GM23338 (cell line): ENCODE measurements around the gene SLAMF6. TPM values are rescaled to one million over a fixed set of nuclear protein-coding genes. Genes with fewer than 3 reads are reported as not detected.

Experiments
- ATAC-seq: fragments of 200-7000 bp; cut with Tn5 transposase; 3 replicates; pipeline ENCODE4 v1.9.1; 2020
- DNase-seq: peaks from one replicate; pipeline ENCODE4 v3.0.0-alpha.2; 2015; ENCODE audit warnings: low spot score
- H2AFZ ChIP-seq: fragments of 200-600 bp; sonication (generic); 2 replicates; pipeline ENCODE4 v1.8.0; 2016; ENCODE audit warnings: antibody characterized with exemption, mild to moderate bottlenecking, moderate library complexity
- H3F3A ChIP-seq: fragments of 200-600 bp; sonication (generic); replicated peaks from 2 replicates; pipeline ENCODE4 v1.8.0; 2017; ENCODE audit warnings: antibody characterized with exemption, mixed run types, low read depth
- H3K27ac ChIP-seq: fragments of 200-600 bp; sonication (generic); 2 replicates; pipeline ENCODE4 v1.6.1; 2016; ENCODE audit warnings: low read depth
- H3K27me3 ChIP-seq: fragments of 200-600 bp; sonication (generic); 2 replicates; pipeline ENCODE4 v1.8.0; 2016; ENCODE audit warnings: mild to moderate bottlenecking, mixed run types, moderate library complexity; ENCODE audit not compliant: insufficient read depth
- H3K36me3 ChIP-seq: fragments of 200-600 bp; sonication (generic); 2 replicates; pipeline ENCODE4 v1.8.0; 2016; ENCODE audit warnings: mild to moderate bottlenecking; ENCODE audit not compliant: insufficient read depth
- H3K4me1 ChIP-seq: fragments of 200-600 bp; sonication (generic); 2 replicates; pipeline ENCODE4 v1.8.0; 2016; ENCODE audit warnings: mild to moderate bottlenecking, moderate library complexity; ENCODE audit not compliant: insufficient read depth
- H3K4me2 ChIP-seq: fragments of 200-600 bp; sonication (generic); 2 replicates; pipeline ENCODE4 v1.7.1; 2017; ENCODE audit warnings: mixed run types
- H3K4me3 ChIP-seq: fragments of 200-600 bp; sonication (generic); 2 replicates; pipeline ENCODE4 v1.6.1; 2016; ENCODE audit warnings: mixed run types
- H3K79me2 ChIP-seq: fragments of 200-600 bp; sonication (generic); replicated peaks from 2 replicates; pipeline ENCODE4 v1.8.0; 2017; ENCODE audit warnings: mild to moderate bottlenecking; ENCODE audit not compliant: insufficient read depth
- H3K9me2 ChIP-seq: fragments of 200-600 bp; sonication (generic); 2 replicates; pipeline ENCODE4 v1.8.0; 2017; ENCODE audit not compliant: insufficient read depth
- H4K20me1 ChIP-seq: fragments of 200-600 bp; sonication (generic); replicated peaks from 2 replicates; pipeline ENCODE4 v1.8.0; 2017; ENCODE audit warnings: mild to moderate bottlenecking; ENCODE audit not compliant: insufficient read depth
- H3K27ac Mint-ChIP-seq: 2 replicates; pipeline ENCODE4 v1.8.0; 2020; ENCODE audit warnings: inconsistent platforms, mild to moderate bottlenecking, moderate library complexity, mixed read lengths
- H3K27me3 Mint-ChIP-seq: 3 replicates; pipeline ENCODE4 v1.8.0; 2022; ENCODE audit warnings: low read depth, mild to moderate bottlenecking, moderate library complexity, mixed read lengths, inconsistent platforms; ENCODE audit not compliant: insufficient read depth, poor library complexity
- H3K36me3 Mint-ChIP-seq: 3 replicates; pipeline ENCODE4 v1.8.0; 2021; ENCODE audit warnings: low read depth, mild to moderate bottlenecking, inconsistent platforms, moderate library complexity, mixed read lengths
- H3K4me1 Mint-ChIP-seq: 3 replicates; pipeline ENCODE4 v1.8.0; 2020; ENCODE audit warnings: mild to moderate bottlenecking, inconsistent platforms, mixed read lengths
- H3K4me3 Mint-ChIP-seq: 3 replicates; pipeline ENCODE4 v1.8.0; 2021; ENCODE audit warnings: moderate library complexity, mild to moderate bottlenecking, inconsistent platforms, mixed read lengths
- H3K9me3 Mint-ChIP-seq: 3 replicates; pipeline ENCODE4 v1.8.0; 2020; ENCODE audit warnings: moderate library complexity, mild to moderate bottlenecking, inconsistent platforms, mixed read lengths
- CREB1 ChIP-seq: fragments of 250-450 bp; sonication (Bioruptor Pico); IDR thresholded peaks from 2 replicates; pipeline ENCODE4 v1.5.0; 2020; ENCODE audit warnings: low read depth, mild to moderate bottlenecking, moderate library complexity
- ETS1 ChIP-seq: IDR thresholded peaks from 2 replicates; pipeline ENCODE4 v1.6.1; 2016; ENCODE audit warnings: antibody characterized with exemption
- EZH2phosphoT487 ChIP-seq: fragments of 200-600 bp; sonication (generic); IDR thresholded peaks from one replicate; pipeline ENCODE4 v1.8.1; 2018; ENCODE audit warnings: antibody characterized with exemption; ENCODE audit not compliant: unreplicated experiment
- JUNB ChIP-seq: IDR thresholded peaks from one replicate; pipeline ENCODE4 v1.6.1; 2016; ENCODE audit warnings: antibody characterized with exemption; ENCODE audit not compliant: unreplicated experiment
- NANOG ChIP-seq: IDR thresholded peaks from 2 replicates; pipeline ENCODE4 v1.6.1; 2016; ENCODE audit warnings: antibody characterized with exemption, borderline replicate concordance
- STAT1 ChIP-seq: IDR thresholded peaks from one replicate; pipeline ENCODE4 v1.6.1; 2016; ENCODE audit warnings: antibody characterized with exemption; ENCODE audit not compliant: unreplicated experiment
- ZNF114 ChIP-seq: fragments of 250-450 bp; sonication (Bioruptor Pico); IDR thresholded peaks from 2 replicates; pipeline ENCODE4 v1.5.0; 2020; ENCODE audit warnings: mild to moderate bottlenecking, moderate library complexity
- ZNF331 ChIP-seq: fragments of 250-450 bp; sonication (Bioruptor Pico); IDR thresholded peaks from 2 replicates; pipeline ENCODE4 v1.5.0; 2020; ENCODE audit warnings: low read depth, mild to moderate bottlenecking, moderate library complexity
- ZNF462 ChIP-seq: fragments of 250-450 bp; sonication (Bioruptor Pico); IDR thresholded peaks from 2 replicates; pipeline ENCODE4 v1.5.0; 2020; ENCODE audit warnings: mild to moderate bottlenecking, moderate library complexity
- polyA plus RNA-seq: library from polyadenylated mRNA; unstranded; fragments of >200 nt; fragmentation: Nextera tagmentation; extraction: Ambion mirVana; gene quantifications from 2 replicates; pipeline ENCODE4 v1.2.1, GENCODE V29; 2016
- total RNA-seq: library from RNA; depleted of rRNA; stranded (reverse); fragments of >200 nt; shearing (Covaris generic); gene quantifications from 2 replicates; pipeline ENCODE4 v1.2.3, GENCODE V29; 2014
- TF ChIP-seq, protein P1 (sequence below), 2 experiments: fragments of 200-600 bp in 1 of 2; sonication (generic) in 1 of 2; conservative IDR thresholded peaks; 2 replicates each; pipeline versions ENCODE4 v1.5.1 to v1.6.1; 2016 to 2017; ENCODE audit warnings: antibody characterized with exemption in 2 of 2, low read depth in 2 of 2, mild to moderate bottlenecking in 2 of 2, moderate library complexity in 1 of 2

The SLAMF6 gene
- total and polyA plus RNA-seq, 2 experiments from 2014 or later, result not detected

DNA sequence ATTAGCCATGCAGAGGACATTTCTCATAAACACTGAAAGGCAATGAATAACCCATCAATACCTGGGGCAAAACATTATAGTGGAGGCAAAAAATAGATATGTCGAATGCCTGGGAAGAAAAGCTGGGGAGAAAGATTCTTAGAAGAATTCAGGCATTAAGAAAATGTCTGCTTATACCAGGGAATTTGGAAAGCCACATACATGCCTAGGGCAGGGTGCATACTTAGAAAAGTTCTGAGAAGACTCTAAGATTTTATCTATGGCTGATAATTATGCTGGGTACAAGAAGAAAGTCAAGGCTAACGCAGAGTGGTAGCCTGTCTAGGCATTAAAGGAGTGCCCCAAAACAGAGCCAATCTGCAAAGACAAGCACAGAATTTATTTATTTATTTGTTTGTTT, 18.4 kb downstream of the SLAMF6 start:
- no peak for ATAC-seq
- no peaks in the 10 kb centered on the region for H3K36me3 ChIP-seq

More for the DNA sequence above, 18.4 kb downstream of the SLAMF6 start:
- Mint-ChIP-seq H3K27ac (no peak overlapping the region), H3K4me1 (no peaks in the 10 kb centered on the region), H3K9me3 (peaks cover 34% of the 10 kb centered on the region), H3K4me3 (no peak overlapping the region), H3K36me3 (peaks cover 10% of the 10 kb centered on the region; the same call in 1 of the 3 replicates), H3K27me3 (peaks cover 4% of the 10 kb centered on the region)
- H3K27ac ChIP-seq, result no peak overlapping the region
- no peak for DNase-seq
- no peak overlapping the region for H3K4me2 ChIP-seq
- H3K4me3 ChIP-seq, result no peak overlapping the region
- no peaks in the 10 kb centered on the region for H3K27me3 ChIP-seq
- no peaks in the 10 kb centered on the region for H4K20me1 ChIP-seq
- TF ChIP-seq ETS1, result no peak
- TF ChIP-seq ZNF114 (CRISPR knock-in tag), result no peak
- no peak for TF ChIP-seq STAT1
- TF ChIP-seq EZH2phosphoT487, result no peak
- no peak for TF ChIP-seq ZNF462
- no peak for TF ChIP-seq ZNF331 (CRISPR knock-in tag)
- no peak for TF ChIP-seq CREB1 (CRISPR knock-in tag)
- no peak for TF ChIP-seq NANOG
- TF ChIP-seq, protein P1, sequence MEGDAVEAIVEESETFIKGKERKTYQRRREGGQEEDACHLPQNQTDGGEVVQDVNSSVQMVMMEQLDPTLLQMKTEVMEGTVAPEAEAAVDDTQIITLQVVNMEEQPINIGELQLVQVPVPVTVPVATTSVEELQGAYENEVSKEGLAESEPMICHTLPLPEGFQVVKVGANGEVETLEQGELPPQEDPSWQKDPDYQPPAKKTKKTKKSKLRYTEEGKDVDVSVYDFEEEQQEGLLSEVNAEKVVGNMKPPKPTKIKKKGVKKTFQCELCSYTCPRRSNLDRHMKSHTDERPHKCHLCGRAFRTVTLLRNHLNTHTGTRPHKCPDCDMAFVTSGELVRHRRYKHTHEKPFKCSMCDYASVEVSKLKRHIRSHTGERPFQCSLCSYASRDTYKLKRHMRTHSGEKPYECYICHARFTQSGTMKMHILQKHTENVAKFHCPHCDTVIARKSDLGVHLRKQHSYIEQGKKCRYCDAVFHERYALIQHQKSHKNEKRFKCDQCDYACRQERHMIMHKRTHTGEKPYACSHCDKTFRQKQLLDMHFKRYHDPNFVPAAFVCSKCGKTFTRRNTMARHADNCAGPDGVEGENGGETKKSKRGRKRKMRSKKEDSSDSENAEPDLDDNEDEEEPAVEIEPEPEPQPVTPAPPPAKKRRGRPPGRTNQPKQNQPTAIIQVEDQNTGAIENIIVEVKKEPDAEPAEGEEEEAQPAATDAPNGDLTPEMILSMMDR (conservative IDR thresholded peaks at IDR 0.05; ENCODE audit: low read depth in 2 of 2), result no peak
- TF ChIP-seq JUNB, result no peak
- H3K9me2 ChIP-seq, result no peaks in the 10 kb centered on the region; the same call in 1 of the 2 replicates
- no peaks in the 10 kb centered on the region for H3F3A ChIP-seq
- no peak overlapping the region for H2AFZ ChIP-seq
- no peaks in the 10 kb centered on the region for H3K79me2 ChIP-seq
- H3K4me1 ChIP-seq, result no peaks in the 10 kb centered on the region
